Measurements from ENCODE around the gene NSRP1.

DNA sequence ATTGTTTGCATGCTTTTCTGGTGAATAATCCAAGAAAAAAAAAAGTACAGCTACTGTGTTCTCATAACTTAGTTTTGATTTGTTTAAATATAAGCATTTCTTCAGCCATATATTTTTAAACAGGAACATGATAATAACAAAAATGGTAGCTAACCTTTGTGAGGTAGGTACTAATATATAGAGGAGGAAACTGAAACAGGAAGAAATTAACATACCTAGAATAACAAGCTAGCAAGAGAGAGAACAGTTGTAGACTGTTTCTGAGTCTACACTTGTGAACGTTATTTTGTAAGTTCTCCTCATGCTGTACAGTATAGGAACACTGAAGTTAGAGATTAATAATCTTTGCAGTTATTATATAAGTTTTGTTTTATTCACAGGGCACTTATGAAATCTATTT is 49.3 kb downstream of the NSRP1 start:
- TF ChIP-seq POLR2A (IDR thresholded peaks at IDR 0.05), result no peak
- TF ChIP-seq, protein P1, sequence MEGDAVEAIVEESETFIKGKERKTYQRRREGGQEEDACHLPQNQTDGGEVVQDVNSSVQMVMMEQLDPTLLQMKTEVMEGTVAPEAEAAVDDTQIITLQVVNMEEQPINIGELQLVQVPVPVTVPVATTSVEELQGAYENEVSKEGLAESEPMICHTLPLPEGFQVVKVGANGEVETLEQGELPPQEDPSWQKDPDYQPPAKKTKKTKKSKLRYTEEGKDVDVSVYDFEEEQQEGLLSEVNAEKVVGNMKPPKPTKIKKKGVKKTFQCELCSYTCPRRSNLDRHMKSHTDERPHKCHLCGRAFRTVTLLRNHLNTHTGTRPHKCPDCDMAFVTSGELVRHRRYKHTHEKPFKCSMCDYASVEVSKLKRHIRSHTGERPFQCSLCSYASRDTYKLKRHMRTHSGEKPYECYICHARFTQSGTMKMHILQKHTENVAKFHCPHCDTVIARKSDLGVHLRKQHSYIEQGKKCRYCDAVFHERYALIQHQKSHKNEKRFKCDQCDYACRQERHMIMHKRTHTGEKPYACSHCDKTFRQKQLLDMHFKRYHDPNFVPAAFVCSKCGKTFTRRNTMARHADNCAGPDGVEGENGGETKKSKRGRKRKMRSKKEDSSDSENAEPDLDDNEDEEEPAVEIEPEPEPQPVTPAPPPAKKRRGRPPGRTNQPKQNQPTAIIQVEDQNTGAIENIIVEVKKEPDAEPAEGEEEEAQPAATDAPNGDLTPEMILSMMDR (IDR thresholded peaks at IDR 0.05), result no peak
